ENCODE data around the gene NBEA.

DNA sequence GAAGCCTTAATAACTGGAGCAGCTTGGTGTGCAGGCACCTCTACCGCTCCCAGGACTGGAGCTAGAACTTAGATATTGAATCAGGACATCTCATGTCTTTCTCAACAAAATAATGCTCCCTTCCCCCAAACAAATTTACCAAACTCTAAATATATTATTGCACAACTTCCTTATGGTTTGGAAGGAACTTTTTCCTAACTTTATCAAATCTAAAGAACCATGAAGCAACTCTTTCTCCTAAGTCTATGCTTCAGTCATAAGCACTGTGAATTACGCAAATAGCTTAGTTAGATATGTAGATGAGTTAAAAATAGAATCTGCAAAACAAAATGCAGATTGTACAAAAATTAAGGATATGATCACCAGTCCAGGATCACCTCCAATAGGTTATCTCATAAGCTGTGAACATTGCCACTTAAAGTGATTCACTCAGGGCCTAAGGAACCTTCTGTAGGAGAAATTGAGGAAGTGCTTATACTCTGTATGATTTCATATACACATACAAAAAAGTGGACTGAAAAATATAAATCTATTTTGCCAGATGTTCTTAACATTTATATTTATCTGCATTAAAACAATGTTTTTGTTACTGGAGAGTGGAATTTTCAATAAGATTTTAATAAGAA lies 554.8 kb downstream of the NBEA start:
- TF ChIP-seq YY1 (IDR thresholded peaks at IDR 0.05; ENCODE audit: insufficient read depth, insufficient read length) (no peak), ZNF274 (IDR thresholded peaks at IDR 0.05; ENCODE audit: low read depth, low read length) (no peak), SUZ12 (IDR thresholded peaks at IDR 0.05; ENCODE audit: extremely low read depth, insufficient read depth, insufficient read length) (no peak)

Measured in NT2/D1 (cell line).